Common myeloid progenitor, CD34-positive (primary cell): Measurements from ENCODE around the gene OR4K2.

ENCODE experiments used
- CTCF ChIA-PET: fragments of 350-600 bp; sonication (Branson Sonifier 250); formaldehyde crosslinking; loops from one replicate; lab custom pipeline; 2021; ENCODE audit warnings: antibody characterized with exemption; lab: Charles Lee
- POLR2A ChIA-PET: fragments of 350-600 bp; sonication (Branson Sonifier 250); formaldehyde crosslinking; loops from one replicate; lab custom pipeline; 2021; ENCODE audit warnings: antibody characterized with exemption; lab: Charles Lee
- DNase-seq, 3 donors: peaks; one replicate each; pipeline versions ENCODE4 v3.0.0 to v3.0.0-alpha.2; 2013
- H3K27ac ChIP-seq, 2 experiments: 1 replicate in 1 of 2; 2 replicates in 1 of 2; pipeline ENCODE4 v1.7.0; 2013; ENCODE audit warnings: inconsistent platforms in 2 of 2, low read length in 2 of 2, mild to moderate bottlenecking in 2 of 2, low read depth in 1 of 2, moderate library complexity in 1 of 2; ENCODE audit not compliant: severe bottlenecking in 2 of 2, insufficient read depth in 1 of 2, poor library complexity in 1 of 2
- H3K27me3 ChIP-seq, 5 experiments: replicated peaks in 2 of 5; 1 replicate in 3 of 5; 2 replicates in 2 of 5; pipeline versions ENCODE4 v1.6.1 to v1.7.0; 2013; ENCODE audit warnings: low read length in 4 of 5, mild to moderate bottlenecking in 2 of 5, moderate library complexity in 2 of 5, inconsistent platforms in 1 of 5; ENCODE audit not compliant: insufficient read depth in 5 of 5, control insufficient read depth in 4 of 5
- H3K36me3 ChIP-seq, 4 experiments: 1 replicate in 2 of 4; 2 replicates in 2 of 4; pipeline versions ENCODE4 v1.6.1 to v1.7.0; 2013; ENCODE audit warnings: low read length in 3 of 4, control low read depth in 1 of 4, mild to moderate bottlenecking in 1 of 4; ENCODE audit not compliant: control insufficient read depth in 4 of 4, insufficient read depth in 4 of 4
- H3K4me1 ChIP-seq, 4 experiments: 1 replicate in 3 of 4; 2 replicates in 1 of 4; pipeline versions ENCODE4 v1.6.1 to v1.7.1; 2013; ENCODE audit warnings: low read length in 3 of 4, mild to moderate bottlenecking in 3 of 4, control low read depth in 1 of 4, inconsistent platforms in 1 of 4, moderate library complexity in 1 of 4; ENCODE audit not compliant: control insufficient read depth in 4 of 4, insufficient read depth in 4 of 4; ENCODE audit errors: control extremely low read depth in 1 of 4
- H3K4me3 ChIP-seq, 7 experiments: 1 replicate in 4 of 7; 2 replicates in 3 of 7; pipeline versions ENCODE4 v1.5.1 to v1.7.0; 2013; ENCODE audit warnings: mild to moderate bottlenecking in 7 of 7, low read length in 6 of 7, moderate library complexity in 6 of 7, inconsistent platforms in 2 of 7, low read depth in 2 of 7, control low read depth in 1 of 7; ENCODE audit not compliant: insufficient read depth in 4 of 7, control insufficient read depth in 1 of 7; ENCODE audit errors: extremely low read depth in 1 of 7
- H3K9me3 ChIP-seq, 5 experiments: 1 replicate in 4 of 5; 2 replicates in 1 of 5; pipeline versions ENCODE4 v1.6.1 to v1.7.1; 2013; ENCODE audit warnings: low read length in 4 of 5, mild to moderate bottlenecking in 2 of 5, inconsistent platforms in 1 of 5, low read depth in 1 of 5, moderate library complexity in 1 of 5; ENCODE audit not compliant: control insufficient read depth in 4 of 5, insufficient read depth in 2 of 5; ENCODE audit errors: control extremely low read depth in 1 of 5
- WGBS: methylation state at CpG from one replicate; pipeline ENCODE4 v1.1.5; 2013; ENCODE audit not compliant: insufficient coverage; 5-methylcytosine and 5-hydroxymethylcytosine counted together

The OR4K2 gene

DNA sequence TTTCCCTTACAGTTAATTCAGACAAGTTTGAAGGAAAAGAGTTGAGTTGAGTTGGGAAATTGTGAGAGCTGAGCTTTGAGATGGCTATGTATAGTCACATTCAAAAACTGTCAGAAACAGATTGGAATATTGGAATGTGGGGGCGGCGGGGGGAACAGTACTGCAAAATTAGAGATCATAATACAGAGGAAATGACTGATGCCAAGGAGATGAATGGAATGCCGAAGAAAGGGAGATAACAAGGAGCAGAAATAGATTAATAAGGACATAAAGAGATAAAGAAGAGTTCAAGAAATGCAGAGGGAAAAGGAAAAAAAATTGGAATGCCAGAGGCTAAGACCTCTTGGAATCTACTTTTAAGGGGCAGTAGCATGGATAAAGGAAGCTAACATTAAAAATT, 42.3 kb downstream of the OR4K2 start:
- ChIA-PET CTCF (no interaction called here), POLR2A (no interaction called here)
- Histone ChIP-seq H3K27me3 (no peaks in the 10 kb centered on the region), H3K4me3 (no peak overlapping the region), H3K9me3 (no peaks in the 10 kb centered on the region), H3K27ac (no peak overlapping the region), H3K36me3 (no peaks in the 10 kb centered on the region), H3K4me1 (no peaks in the 10 kb centered on the region)
- 67% methylated on average over 3 of the region's 3 CpGs for WGBS
- DNase-seq = no peak

DNA sequence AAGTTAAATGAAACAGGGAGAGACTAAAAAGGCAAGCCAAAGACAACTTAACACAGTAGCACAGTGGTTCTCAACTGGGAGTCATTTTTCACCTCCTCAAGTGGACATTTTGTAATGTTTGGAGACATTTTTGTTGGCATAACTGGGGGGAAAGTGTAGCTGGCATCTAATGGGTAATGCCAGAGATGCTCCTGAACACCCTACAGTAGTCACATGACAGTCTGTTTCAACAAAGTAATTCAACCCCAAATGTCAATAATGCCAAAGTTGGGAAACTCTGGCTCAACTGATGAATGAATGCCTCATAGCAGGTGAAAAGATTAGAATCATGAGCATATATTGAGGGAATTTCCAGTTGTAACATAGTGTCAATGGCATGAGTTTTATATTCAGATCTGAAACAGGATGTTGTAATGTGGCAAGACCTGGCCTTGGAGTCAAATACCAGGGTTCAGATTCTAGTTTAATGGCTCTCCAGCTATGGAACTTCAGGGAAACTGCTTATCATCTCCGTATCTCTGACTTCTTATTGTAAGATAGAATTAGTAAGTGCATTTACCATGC, 43.1 kb downstream of the OR4K2 start:
- H3K4me1 ChIP-seq = no peaks in the 10 kb centered on the region
- no peaks in the 10 kb centered on the region for H3K27me3 ChIP-seq
- no peak for DNase-seq
- no peak overlapping the region for H3K27ac ChIP-seq
- ChIA-PET POLR2A (no interaction called here), CTCF (no interaction called here)
- no peaks in the 10 kb centered on the region for H3K36me3 ChIP-seq
- no peaks in the 10 kb centered on the region for H3K9me3 ChIP-seq
- WGBS = no CpG with 5 or more reads among the region's 1 CpG
- no peak overlapping the region for H3K4me3 ChIP-seq

- no peak for DNase-seq
- no peaks in the 10 kb centered on the region for H3K27me3 ChIP-seq
- H3K27ac ChIP-seq = no peak overlapping the region
- 60% methylated on average over 1 of the region's 4 CpGs for WGBS
- H3K4me3 ChIP-seq = no peak overlapping the region
- CTCF ChIA-PET = no interaction called here
- no peaks in the 10 kb centered on the region for H3K4me1 ChIP-seq
- H3K36me3 ChIP-seq = no peaks in the 10 kb centered on the region
- no peaks in the 10 kb centered on the region for H3K9me3 ChIP-seq
- POLR2A ChIA-PET = no interaction called here
These were observed 43.8 kb downstream of the OR4K2 start for GRCh38 chr14:19918553-19919264.

- Histone ChIP-seq H3K4me3 (no peak within 1 kb of the TSS), H3K4me1 (no peaks in the 10 kb centered on the region), H3K27ac (no peak within 1 kb of the TSS), H3K27me3 (no peaks in the 10 kb centered on the region), H3K9me3 (no peaks in the 10 kb centered on the region), H3K36me3 (no peaks in the 10 kb centered on the region)
- ChIA-PET CTCF (no interaction called here), POLR2A (no interaction called here)
- DNase-seq = no peak
These were observed 45.2 kb downstream of the OR4K2 start, which contains the start of gene OR4K5 for GRCh38 chr14:19920021-19920657. OR4K5 (plus strand) TSS chr14:19920607; CDS start chr14:19920607, 0 bp downstream.

- ChIA-PET POLR2A (no interaction called here), CTCF (no interaction called here)
- H3K4me3 ChIP-seq = no peak within 1 kb of the TSS
- H3K36me3 ChIP-seq = no peaks in the 10 kb centered on the region
- H3K27ac ChIP-seq = no peak within 1 kb of the TSS
- no peaks in the 10 kb centered on the region for H3K27me3 ChIP-seq
- no peak for DNase-seq
- no peaks in the 10 kb centered on the region for H3K4me1 ChIP-seq
- WGBS = no CpG with 5 or more reads among the region's 3 CpGs
- peaks cover 0 to 1% (median 0%) of the 10 kb centered on the region in 5 experiments for H3K9me3 ChIP-seq
These were observed 55.7 kb downstream of the OR4K2 start, which contains the start of gene OR4K1 for GRCh38 chr14:19930617-19931016. OR4K1 (plus strand) TSS chr14:19930917; CDS start chr14:19935667, 4,750 bp downstream.
